Testis (tissue), 2 donors: ENCODE measurements around the gene TNFRSF11A.

Experiments
- POLR2A ChIP-seq: fragments of 450-650 bp; IDR thresholded peaks from one replicate; pipeline ENCODE4 v1.6.1; 2017; ENCODE audit warnings: antibody characterized with exemption, mild to moderate bottlenecking, moderate library complexity
- TF ChIP-seq, protein P1 (sequence below), 3 experiments: fragments of 450-650 bp in 2 of 3; fragments of 200-600 bp in 1 of 3; sonication (generic) in 1 of 3; IDR thresholded peaks; one replicate each; pipeline ENCODE4 v1.5.1; 2016 to 2019; ENCODE audit warnings: antibody characterized with exemption in 3 of 3, mild to moderate bottlenecking in 2 of 3, moderate library complexity in 1 of 3

DNA sequence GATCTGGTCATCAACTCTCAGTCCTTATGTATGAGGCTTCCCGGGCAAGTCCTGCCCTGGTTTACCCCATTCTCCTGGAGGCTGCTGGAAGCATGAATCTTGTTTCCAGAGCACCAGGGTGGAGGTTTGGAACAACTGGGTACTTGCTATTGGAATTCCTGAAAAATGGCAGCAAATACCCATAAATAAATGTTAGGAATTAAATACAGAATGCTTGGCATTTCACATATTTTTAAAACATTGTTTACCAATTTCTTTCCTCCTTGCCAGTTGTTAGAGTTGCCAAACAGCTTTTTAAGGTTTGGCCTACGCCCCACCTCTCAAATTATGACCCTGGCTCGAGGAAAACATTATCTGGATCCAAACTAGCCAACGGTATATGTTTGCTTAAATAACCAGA is 107.1 kb downstream of the TNFRSF11A start:
- TF ChIP-seq, protein P1, sequence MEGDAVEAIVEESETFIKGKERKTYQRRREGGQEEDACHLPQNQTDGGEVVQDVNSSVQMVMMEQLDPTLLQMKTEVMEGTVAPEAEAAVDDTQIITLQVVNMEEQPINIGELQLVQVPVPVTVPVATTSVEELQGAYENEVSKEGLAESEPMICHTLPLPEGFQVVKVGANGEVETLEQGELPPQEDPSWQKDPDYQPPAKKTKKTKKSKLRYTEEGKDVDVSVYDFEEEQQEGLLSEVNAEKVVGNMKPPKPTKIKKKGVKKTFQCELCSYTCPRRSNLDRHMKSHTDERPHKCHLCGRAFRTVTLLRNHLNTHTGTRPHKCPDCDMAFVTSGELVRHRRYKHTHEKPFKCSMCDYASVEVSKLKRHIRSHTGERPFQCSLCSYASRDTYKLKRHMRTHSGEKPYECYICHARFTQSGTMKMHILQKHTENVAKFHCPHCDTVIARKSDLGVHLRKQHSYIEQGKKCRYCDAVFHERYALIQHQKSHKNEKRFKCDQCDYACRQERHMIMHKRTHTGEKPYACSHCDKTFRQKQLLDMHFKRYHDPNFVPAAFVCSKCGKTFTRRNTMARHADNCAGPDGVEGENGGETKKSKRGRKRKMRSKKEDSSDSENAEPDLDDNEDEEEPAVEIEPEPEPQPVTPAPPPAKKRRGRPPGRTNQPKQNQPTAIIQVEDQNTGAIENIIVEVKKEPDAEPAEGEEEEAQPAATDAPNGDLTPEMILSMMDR (IDR thresholded peaks at IDR 0.05) = no peak
- TF ChIP-seq POLR2A = no peak
